Common myeloid progenitor, CD34-positive (primary cell): ENCODE measurements around the gene NEURL1B.

Experiments used
- CTCF ChIA-PET: fragments of 350-600 bp; sonication (Branson Sonifier 250); formaldehyde crosslinking; loops from one replicate; lab custom pipeline; 2021; ENCODE audit warnings: antibody characterized with exemption; lab: Charles Lee
- POLR2A ChIA-PET: fragments of 350-600 bp; sonication (Branson Sonifier 250); formaldehyde crosslinking; loops from one replicate; lab custom pipeline; 2021; ENCODE audit warnings: antibody characterized with exemption; lab: Charles Lee
- DNase-seq, 3 donors: peaks; one replicate each; pipeline versions ENCODE4 v3.0.0 to v3.0.0-alpha.2; 2013
- H3K27ac ChIP-seq, 2 experiments: 1 replicate in 1 of 2; 2 replicates in 1 of 2; pipeline ENCODE4 v1.7.0; 2013; ENCODE audit warnings: inconsistent platforms in 2 of 2, low read length in 2 of 2, mild to moderate bottlenecking in 2 of 2, low read depth in 1 of 2, moderate library complexity in 1 of 2; ENCODE audit not compliant: severe bottlenecking in 2 of 2, insufficient read depth in 1 of 2, poor library complexity in 1 of 2
- H3K27me3 ChIP-seq, 5 experiments: replicated peaks in 2 of 5; 1 replicate in 3 of 5; 2 replicates in 2 of 5; pipeline versions ENCODE4 v1.6.1 to v1.7.0; 2013; ENCODE audit warnings: low read length in 4 of 5, mild to moderate bottlenecking in 2 of 5, moderate library complexity in 2 of 5, inconsistent platforms in 1 of 5; ENCODE audit not compliant: insufficient read depth in 5 of 5, control insufficient read depth in 4 of 5
- H3K36me3 ChIP-seq, 4 experiments: 1 replicate in 2 of 4; 2 replicates in 2 of 4; pipeline versions ENCODE4 v1.6.1 to v1.7.0; 2013; ENCODE audit warnings: low read length in 3 of 4, control low read depth in 1 of 4, mild to moderate bottlenecking in 1 of 4; ENCODE audit not compliant: control insufficient read depth in 4 of 4, insufficient read depth in 4 of 4
- H3K4me1 ChIP-seq, 4 experiments: 1 replicate in 3 of 4; 2 replicates in 1 of 4; pipeline versions ENCODE4 v1.6.1 to v1.7.1; 2013; ENCODE audit warnings: low read length in 3 of 4, mild to moderate bottlenecking in 3 of 4, control low read depth in 1 of 4, inconsistent platforms in 1 of 4, moderate library complexity in 1 of 4; ENCODE audit not compliant: control insufficient read depth in 4 of 4, insufficient read depth in 4 of 4; ENCODE audit errors: control extremely low read depth in 1 of 4
- H3K4me3 ChIP-seq, 7 experiments: 1 replicate in 4 of 7; 2 replicates in 3 of 7; pipeline versions ENCODE4 v1.5.1 to v1.7.0; 2013; ENCODE audit warnings: mild to moderate bottlenecking in 7 of 7, low read length in 6 of 7, moderate library complexity in 6 of 7, inconsistent platforms in 2 of 7, low read depth in 2 of 7, control low read depth in 1 of 7; ENCODE audit not compliant: insufficient read depth in 4 of 7, control insufficient read depth in 1 of 7; ENCODE audit errors: extremely low read depth in 1 of 7
- H3K9me3 ChIP-seq, 5 experiments: 1 replicate in 4 of 5; 2 replicates in 1 of 5; pipeline versions ENCODE4 v1.6.1 to v1.7.1; 2013; ENCODE audit warnings: low read length in 4 of 5, mild to moderate bottlenecking in 2 of 5, inconsistent platforms in 1 of 5, low read depth in 1 of 5, moderate library complexity in 1 of 5; ENCODE audit not compliant: control insufficient read depth in 4 of 5, insufficient read depth in 2 of 5; ENCODE audit errors: control extremely low read depth in 1 of 5
- WGBS: methylation state at CpG from one replicate; pipeline ENCODE4 v1.1.5; 2013; ENCODE audit not compliant: insufficient coverage; 5-methylcytosine and 5-hydroxymethylcytosine counted together

NEURL1B gene

GRCh38 chr5:172633403-172633970 is 7.6 kb upstream of the NEURL1B start:
- DNase-seq, result no peak
- 100% methylated on average over 2 of the region's 3 CpGs for WGBS
- H3K4me3 ChIP-seq, result no peak overlapping the region
- ChIA-PET CTCF (interaction anchor here (1.5 kb wide), 1 partner anchor 9 kb away, joined by 6 read pairs; no protein-coding TSS in a partner anchor), POLR2A (no interaction called here)
- H3K27ac ChIP-seq, result no peak overlapping the region
- H3K27me3 ChIP-seq, result no peaks in the 10 kb centered on the region
- no peaks in the 10 kb centered on the region for H3K9me3 ChIP-seq
- H3K4me1 ChIP-seq, result peaks cover 0 to 18% (median 5%) of the 10 kb centered on the region in 4 experiments
- H3K36me3 ChIP-seq, result no peaks in the 10 kb centered on the region

- no peak for DNase-seq
- Histone ChIP-seq H3K4me3 (no peak overlapping the region), H3K27ac (no peak overlapping the region), H3K4me1 (peaks cover 0 to 19% (median 5%) of the 10 kb centered on the region in 4 experiments), H3K27me3 (no peaks in the 10 kb centered on the region), H3K36me3 (no peaks in the 10 kb centered on the region), H3K9me3 (no peaks in the 10 kb centered on the region)
- WGBS, result 96% methylated on average over 2 of the region's 4 CpGs
- POLR2A ChIA-PET, result no interaction called here
- CTCF ChIA-PET, result interaction anchor here (1.0 to 1.2 kb wide), 2 partner anchors 21 to 63 kb away, joined by 3 read pairs; no protein-coding TSS in a partner anchor
Measured at GRCh38 chr5:172634106-172634899, 6.8 kb upstream of the NEURL1B start.

GRCh38 chr5:172635038-172635437 is 6.0 kb upstream of the NEURL1B start:
- Histone ChIP-seq H3K36me3 (no peaks in the 10 kb centered on the region), H3K27me3 (no peaks in the 10 kb centered on the region), H3K4me1 (peaks cover 0 to 20% (median 5%) of the 10 kb centered on the region in 4 experiments), H3K27ac (no peak overlapping the region), H3K9me3 (no peaks in the 10 kb centered on the region), H3K4me3 (no peak overlapping the region)
- CTCF ChIA-PET, result interaction anchor here (1.0 to 1.2 kb wide), 2 partner anchors 22 to 63 kb away, joined by 3 read pairs; no protein-coding TSS in a partner anchor
- no peak for DNase-seq
- 87% methylated on average over 10 of the region's 12 CpGs for WGBS
- POLR2A ChIA-PET, result no interaction called here

GRCh38 chr5:172636279-172637050 is 4.6 kb upstream of the NEURL1B start:
- Histone ChIP-seq H3K9me3 (no peaks in the 10 kb centered on the region), H3K27me3 (no peaks in the 10 kb centered on the region), H3K4me1 (peaks cover 0 to 29% (median 14%) of the 10 kb centered on the region in 4 experiments), H3K36me3 (no peaks in the 10 kb centered on the region), H3K27ac (no peak overlapping the region), H3K4me3 (peak overlapping the region in 1 of 7 experiments; percentile 10)
- WGBS, result 88% methylated on average over 10 of the region's 11 CpGs
- CTCF ChIA-PET, result interaction anchor here (1.3 to 1.4 kb wide), 2 partner anchors 14 to 157 kb away, joined by 4 read pairs; no protein-coding TSS in a partner anchor
- no peak for DNase-seq
- POLR2A ChIA-PET, result no interaction called here

GRCh38 chr5:172637110-172637580 is 3.9 kb upstream of the NEURL1B start:
- ChIA-PET CTCF (interaction anchor here (1.3 to 1.5 kb wide), 3 partner anchors 13 to 158 kb away, joined by 4 read pairs; no protein-coding TSS in a partner anchor), POLR2A (no interaction called here)

GRCh38 chr5:172637740-172638139 is 3.3 kb upstream of the NEURL1B start:
- Histone ChIP-seq H3K36me3 (no peaks in the 10 kb centered on the region), H3K4me1 (peaks cover 0 to 41% (median 24%) of the 10 kb centered on the region in 4 experiments), H3K27ac (no peak overlapping the region), H3K27me3 (peaks cover 0 to 6% (median 0%) of the 10 kb centered on the region in 5 experiments), H3K9me3 (no peaks in the 10 kb centered on the region), H3K4me3 (no peak overlapping the region)
- CTCF ChIA-PET, result interaction anchor here (1.3 to 1.5 kb wide), 3 partner anchors 13 to 158 kb away, joined by 4 read pairs; no protein-coding TSS in a partner anchor
- no peak for DNase-seq
- POLR2A ChIA-PET, result no interaction called here
- WGBS, result 100% methylated on average over 1 of the region's 2 CpGs

More at GRCh38 chr5:172637110-172637580, 3.9 kb upstream of the NEURL1B start:
- Histone ChIP-seq H3K4me1 (peaks cover 0 to 35% (median 18%) of the 10 kb centered on the region in 4 experiments), H3K9me3 (no peaks in the 10 kb centered on the region), H3K4me3 (peak overlapping the region in 1 of 7 experiments; percentile 46), H3K27ac (no peak overlapping the region), H3K36me3 (no peaks in the 10 kb centered on the region), H3K27me3 (peaks cover 0 to 1% (median 0%) of the 10 kb centered on the region in 5 experiments)
- WGBS, result 61% methylated on average over 7 of the region's 10 CpGs
- DNase-seq, result peak; percentile 41 to 87 (median 75)
